Naive thymus-derived CD8-positive, alpha-beta T cell (primary cell): Measurements from ENCODE around the gene CFAP58. TPM values are rescaled to one million over a fixed set of nuclear protein-coding genes. Genes with fewer than 3 reads are reported as not detected.

Experiments
- ATAC-seq, 2 donors: fragments of 150-1000 bp; cut with Tn5 transposase in 1 of 2; sonication (Bioruptor Pico), chemical (Tn5 transposase) in 1 of 2; 1 replicate in 1 of 2; 2 replicates in 1 of 2; pipeline ENCODE4 v1.10.0; 2021; ENCODE audit warnings: mild to moderate bottlenecking in 2 of 2, moderate library complexity in 2 of 2
- POLR2A ChIA-PET: fragments of 350-600 bp; sonication (Branson Sonifier 250); formaldehyde crosslinking; loops from one replicate; lab custom pipeline; 2021; ENCODE audit warnings: antibody characterized with exemption; lab: Charles Lee
- DNase-seq, 10 donors: peaks; one replicate each; pipeline versions ENCODE4 v3.0.0 to v3.0.0-alpha.2; 2020 to 2022
- H3K27ac Mint-ChIP-seq, 10 donors: one replicate each; pipeline ENCODE4 v1.8.0; 2020 to 2022; ENCODE audit warnings: mild to moderate bottlenecking in 10 of 10, mixed read lengths in 10 of 10, moderate library complexity in 4 of 10, inconsistent platforms in 1 of 10
- H3K27me3 Mint-ChIP-seq, 5 donors: one replicate each; pipeline ENCODE4 v1.8.0; 2021 to 2022; ENCODE audit warnings: mixed read lengths in 5 of 5
- H3K36me3 Mint-ChIP-seq, 3 donors: one replicate each; pipeline ENCODE4 v1.8.0; 2020 to 2022; ENCODE audit warnings: mixed read lengths in 3 of 3, mild to moderate bottlenecking in 2 of 3, inconsistent platforms in 1 of 3
- H3K4me1 Mint-ChIP-seq, 4 donors: one replicate each; pipeline ENCODE4 v1.8.0; 2021 to 2022; ENCODE audit warnings: mixed read lengths in 4 of 4
- H3K4me3 Mint-ChIP-seq, 10 donors: one replicate each; pipeline ENCODE4 v1.8.0; 2020 to 2022; ENCODE audit warnings: mild to moderate bottlenecking in 10 of 10, mixed read lengths in 10 of 10, moderate library complexity in 6 of 10, inconsistent platforms in 1 of 10
- H3K9me3 Mint-ChIP-seq, 9 donors: one replicate each; pipeline ENCODE4 v1.8.0; 2020 to 2022; ENCODE audit warnings: mixed read lengths in 9 of 9, mild to moderate bottlenecking in 3 of 9, inconsistent platforms in 1 of 9, moderate library complexity in 1 of 9
- polyA plus RNA-seq, 3 donors: library from polyadenylated mRNA; unstranded; fragments of 300-500 nt; fragmentation: Illumina TruSeq; gene quantifications; one replicate each; pipeline ENCODE4 v1.2.3, GENCODE V29; 2021
- total RNA-seq, 8 experiments: library from RNA in 2 of 8; stranded (reverse) in 2 of 8; gene quantifications; one replicate each; pipeline ENCODE4 v1.2.3 and lab custom pipeline; 2021 to 2026

CFAP58 gene
- total and polyA plus RNA-seq, 5 experiments from 2014 or later: not detected

- Mint-ChIP-seq H3K4me1 (peaks cover 32 to 57% (median 47%) of the 10 kb centered on the region in 4 donors), H3K4me3 (no peak overlapping the region), H3K27me3 (no peaks in the 10 kb centered on the region), H3K27ac (peak overlapping the region in 1 of 10 donors; percentile 93), H3K36me3 (peaks cover 0 to 50% (median 18%) of the 10 kb centered on the region in 3 donors), H3K9me3 (no peaks in the 10 kb centered on the region)
- DNase-seq (no peak), ATAC-seq (no peak)
- POLR2A ChIA-PET: interaction anchor here (1.0 kb wide), 1 partner anchor 23 kb away, joined by 3 read pairs; the partner anchor contains the start of gene ITPRIP
These were observed 38.1 kb upstream of the CFAP58 start for GRCh38 chr10:104315486-104315921.

GRCh38 chr10:104316321-104317099 is 37.1 kb upstream of the CFAP58 start:
- POLR2A ChIA-PET: interaction anchor here (1.0 kb wide), 1 partner anchor 22 kb away, joined by 3 read pairs; the partner anchor contains the start of gene ITPRIP
- no peaks in the 10 kb centered on the region for H3K27me3 Mint-ChIP-seq
- DNase-seq (no peak), ATAC-seq (no peak)
- H3K27ac Mint-ChIP-seq: peak overlapping the region in 2 of 10 donors; percentile 66 to 83
- peaks cover 0 to 43% (median 18%) of the 10 kb centered on the region in 3 donors for H3K36me3 Mint-ChIP-seq
- H3K4me3 Mint-ChIP-seq: no peak overlapping the region
- H3K9me3 Mint-ChIP-seq: no peaks in the 10 kb centered on the region
- H3K4me1 Mint-ChIP-seq: peaks cover 33 to 61% (median 53%) of the 10 kb centered on the region in 4 donors

- Mint-ChIP-seq H3K4me1 (peaks cover 37 to 68% (median 58%) of the 10 kb centered on the region in 4 donors), H3K27ac (peak overlapping the region in 2 of 10 donors; percentile 66 to 83), H3K4me3 (no peak overlapping the region), H3K9me3 (no peaks in the 10 kb centered on the region), H3K27me3 (no peaks in the 10 kb centered on the region), H3K36me3 (peaks cover 0 to 39% (median 15%) of the 10 kb centered on the region in 3 donors)
- ATAC-seq: no peak
- DNase-seq: no peak
- POLR2A ChIA-PET: interaction anchor here (0.8 kb wide), 1 partner anchor 12 kb away, joined by 3 read pairs; no protein-coding TSS in a partner anchor
These were observed 36.3 kb upstream of the CFAP58 start for GRCh38 chr10:104317269-104317710.

GRCh38 chr10:104317726-104318299 is 35.8 kb upstream of the CFAP58 start:
- H3K4me1 Mint-ChIP-seq: peaks cover 37 to 69% (median 63%) of the 10 kb centered on the region in 4 donors
- H3K27ac Mint-ChIP-seq: peak overlapping the region in 6 of 10 donors; percentile 29 to 83 (median 67)
- peaks cover 0 to 34% (median 12%) of the 10 kb centered on the region in 3 donors for H3K36me3 Mint-ChIP-seq
- H3K9me3 Mint-ChIP-seq: no peaks in the 10 kb centered on the region
- H3K4me3 Mint-ChIP-seq: peak overlapping the region in 1 of 10 donors; percentile 41
- ATAC-seq (no peak), DNase-seq (no peak)
- H3K27me3 Mint-ChIP-seq: no peaks in the 10 kb centered on the region
- POLR2A ChIA-PET: interaction anchor here (0.8 to 1.7 kb wide), 2 partner anchors 11 to 21 kb away, joined by 3 to 6 read pairs; partner anchors contain the start of gene ITPRIP

- no peaks in the 10 kb centered on the region for H3K27me3 Mint-ChIP-seq
- H3K4me3 Mint-ChIP-seq: no peak overlapping the region
- H3K36me3 Mint-ChIP-seq: peaks cover 0 to 29% (median 7%) of the 10 kb centered on the region in 3 donors
- ATAC-seq (no peak), DNase-seq (no peak)
- no peaks in the 10 kb centered on the region for H3K9me3 Mint-ChIP-seq
- POLR2A ChIA-PET: interaction anchor here (1.7 kb wide), 1 partner anchor 20 kb away, joined by 6 read pairs; the partner anchor contains the start of gene ITPRIP
- peaks cover 37 to 70% (median 68%) of the 10 kb centered on the region in 4 donors for H3K4me1 Mint-ChIP-seq
- H3K27ac Mint-ChIP-seq: peak overlapping the region in 3 of 10 donors; percentile 46 to 83 (median 69)
These were observed 35.3 kb upstream of the CFAP58 start for GRCh38 chr10:104318326-104318725.

- Mint-ChIP-seq H3K4me3 (peak overlapping the region in 6 of 10 donors; percentile 10 to 47 (median 28)), H3K27ac (peak overlapping the region in 9 of 10 donors; percentile 37 to 83 (median 69)), H3K36me3 (peaks cover 0 to 23% (median 4%) of the 10 kb centered on the region in 3 donors)
These were observed 34.6 kb upstream of the CFAP58 start for GRCh38 chr10:104318810-104319741.

GRCh38 chr10:104321226-104321625 is 32.4 kb upstream of the CFAP58 start:
- Mint-ChIP-seq H3K27me3 (no peaks in the 10 kb centered on the region), H3K9me3 (no peaks in the 10 kb centered on the region), H3K4me1 (peaks cover 56 to 98% (median 97%) of the 10 kb centered on the region in 4 donors), H3K27ac (peak overlapping the region in 7 of 10 donors; percentile 4 to 98 (median 94)), H3K4me3 (peak overlapping the region in 7 of 10 donors; percentile 72 to 89 (median 86)), H3K36me3 (peaks cover 0 to 12% (median 0%) of the 10 kb centered on the region in 3 donors)
- DNase-seq: no peak
- POLR2A ChIA-PET: interaction anchor here (0.7 to 3.3 kb wide), 8 partner anchors 13 to 28 kb away, joined by 3 to 14 read pairs (median 4); partner anchors contain the start of gene ITPRIP
- no peak for ATAC-seq

More at GRCh38 chr10:104318810-104319741, 34.6 kb upstream of the CFAP58 start:
- DNase-seq (no peak), ATAC-seq (no peak)
- Mint-ChIP-seq H3K9me3 (no peaks in the 10 kb centered on the region), H3K27me3 (no peaks in the 10 kb centered on the region), H3K4me1 (peaks cover 42 to 77% (median 75%) of the 10 kb centered on the region in 4 donors)
- POLR2A ChIA-PET: interaction anchor here (1.0 to 1.7 kb wide), 2 partner anchors 10 to 19 kb away, joined by 3 to 6 read pairs; partner anchors contain the start of gene ITPRIP

- H3K9me3 Mint-ChIP-seq: no peaks in the 10 kb centered on the region
- H3K27me3 Mint-ChIP-seq: no peaks in the 10 kb centered on the region
- ATAC-seq: peak; percentile 61 to 69
These were observed 31.8 kb upstream of the CFAP58 start for GRCh38 chr10:104321725-104322415.

GRCh38 chr10:104322416-104322782 is 31.2 kb upstream of the CFAP58 start:
- DNase-seq (no peak), ATAC-seq (peak; percentile 36 to 46)
- POLR2A ChIA-PET: interaction anchor here (0.9 to 3.3 kb wide), 5 partner anchors 11 to 19 kb away, joined by 3 to 14 read pairs (median 5); partner anchors contain the start of gene ITPRIP
- peaks cover 61 to 100% (median 100%) of the 10 kb centered on the region in 4 donors for H3K4me1 Mint-ChIP-seq
- H3K36me3 Mint-ChIP-seq: peaks cover 0 to 8% (median 0%) of the 10 kb centered on the region in 3 donors
- H3K27ac Mint-ChIP-seq: peak overlapping the region; percentile 89 to 98 (median 94)
- no peaks in the 10 kb centered on the region for H3K27me3 Mint-ChIP-seq
- peak overlapping the region; percentile 64 to 89 (median 85) for H3K4me3 Mint-ChIP-seq
- no peaks in the 10 kb centered on the region for H3K9me3 Mint-ChIP-seq

More at GRCh38 chr10:104321725-104322415, 31.8 kb upstream of the CFAP58 start:
- peak overlapping the region; percentile 64 to 89 (median 85) for H3K4me3 Mint-ChIP-seq
- peak overlapping the region; percentile 89 to 98 (median 94) for H3K27ac Mint-ChIP-seq
- H3K4me1 Mint-ChIP-seq: peaks cover 61 to 100% (median 100%) of the 10 kb centered on the region in 4 donors
- peak in 1 of 10 donors; percentile 31 for DNase-seq
- POLR2A ChIA-PET: interaction anchor here (0.7 to 3.3 kb wide), 6 partner anchors 13 to 28 kb away, joined by 4 to 14 read pairs (median 5); partner anchors contain the start of gene ITPRIP
- H3K36me3 Mint-ChIP-seq: peaks cover 0 to 12% (median 0%) of the 10 kb centered on the region in 3 donors

- H3K4me1 Mint-ChIP-seq: peaks cover 61 to 100% (median 100%) of the 10 kb centered on the region in 4 donors
- peak overlapping the region; percentile 64 to 89 (median 85) for H3K4me3 Mint-ChIP-seq
- H3K36me3 Mint-ChIP-seq: peaks cover 0 to 3% (median 0%) of the 10 kb centered on the region in 3 donors
- POLR2A ChIA-PET: interaction anchor here (0.9 to 5.6 kb wide), 5 partner anchors 10 to 16 kb away, joined by 3 to 33 read pairs (median 4); no protein-coding TSS in a partner anchor
- no peak for ATAC-seq
- H3K27ac Mint-ChIP-seq: peak overlapping the region; percentile 89 to 98 (median 94)
- H3K9me3 Mint-ChIP-seq: no peaks in the 10 kb centered on the region
- H3K27me3 Mint-ChIP-seq: no peaks in the 10 kb centered on the region
- no peak for DNase-seq
These were observed 30.5 kb upstream of the CFAP58 start for GRCh38 chr10:104323085-104323484.
